ENCODE results near the gene GNG3. TPM values are rescaled to one million over a fixed set of nuclear protein-coding genes. Genes with fewer than 3 reads are reported as not detected.
"Not testable (repeated sequence)": the region's sequence is repeated elsewhere in the genome, so short reads cannot be mapped to it uniquely, and the experiment has no call there.

The GNG3 gene
- polyA plus RNA-seq, 4 donors: 1.4 to 2.4 (median 1.9) TPM

- DNase-seq (ENCODE audit: low read depth in 4 of 4, low spot score in 3 of 4): no peak
Observed at GRCh38 chr11:62687508-62688396, 19.7 kb upstream of the GNG3 start.

DNA sequence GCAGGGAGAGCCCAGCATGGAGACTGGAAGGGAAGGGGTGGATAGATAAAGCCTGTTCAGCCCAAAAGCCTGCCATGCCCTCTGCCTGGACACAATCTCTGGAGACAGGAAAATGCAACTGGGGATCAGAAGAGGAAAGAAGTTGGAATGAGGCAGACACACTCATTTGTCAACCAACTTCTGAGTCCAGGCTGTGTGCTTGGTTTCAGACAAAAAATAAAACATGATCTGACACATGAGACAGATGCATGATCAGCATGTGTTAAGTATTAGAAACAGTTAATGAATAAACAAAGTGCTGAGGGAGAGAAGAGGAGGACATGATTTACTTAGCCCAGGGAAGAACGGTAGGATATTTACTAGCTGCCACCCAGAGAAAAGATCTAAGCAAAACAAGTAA, 19.0 kb upstream of the GNG3 start:
- DNase-seq (ENCODE audit: low read depth in 4 of 4, low spot score in 3 of 4): no peak

DNA sequence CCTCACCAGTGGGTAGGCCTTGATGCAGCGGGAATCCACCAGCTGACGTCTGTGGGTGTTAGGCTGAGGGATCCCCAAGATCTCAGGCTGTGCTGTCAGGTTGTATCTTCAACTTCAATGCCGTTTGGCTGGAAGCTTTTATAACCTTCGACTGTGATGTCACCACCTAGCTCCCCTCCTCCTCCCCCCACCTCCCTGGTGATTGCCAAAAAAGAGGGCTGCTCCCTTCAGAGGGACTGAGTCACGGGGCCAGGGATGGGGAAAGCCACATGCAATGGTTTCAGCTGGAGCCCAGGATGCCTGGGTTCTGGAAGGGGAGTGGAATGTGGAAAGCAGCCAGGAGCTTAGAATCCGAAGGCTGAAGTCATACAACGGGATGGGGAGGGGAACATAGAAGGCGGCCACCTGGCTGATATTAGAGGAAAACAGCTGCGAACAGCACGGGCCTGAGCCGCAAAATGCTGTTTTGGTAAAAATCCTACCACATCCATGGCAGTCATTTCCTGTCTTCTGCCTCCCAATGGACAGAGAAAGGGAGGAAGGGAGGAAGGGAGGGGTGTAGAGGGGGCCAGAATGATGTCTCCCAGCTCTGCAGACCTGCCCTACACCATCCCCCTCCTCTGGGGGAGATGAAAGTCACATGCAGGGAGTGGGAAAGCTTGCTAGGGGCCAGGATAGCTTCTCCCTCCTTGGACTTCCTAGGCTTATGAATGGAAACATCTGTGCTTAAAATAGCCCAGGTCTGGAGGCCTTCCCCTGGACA, 17.9 kb upstream of the GNG3 start, which contains the start of gene LRRN4CL:
TSS of gene LRRN4CL (minus strand) at position 110 of the 763 bp plus-strand sequence. CDS start 1,022 bp downstream, outside the sequence.
- DNase-seq (ENCODE audit: low read depth in 4 of 4, low spot score in 3 of 4): no peak

GRCh38 chr11:62693624-62694023, 13.9 kb upstream of the GNG3 start:
- not testable (repeated sequence) for DNase-seq (ENCODE audit: low read depth in 4 of 4, low spot score in 3 of 4)

DNA sequence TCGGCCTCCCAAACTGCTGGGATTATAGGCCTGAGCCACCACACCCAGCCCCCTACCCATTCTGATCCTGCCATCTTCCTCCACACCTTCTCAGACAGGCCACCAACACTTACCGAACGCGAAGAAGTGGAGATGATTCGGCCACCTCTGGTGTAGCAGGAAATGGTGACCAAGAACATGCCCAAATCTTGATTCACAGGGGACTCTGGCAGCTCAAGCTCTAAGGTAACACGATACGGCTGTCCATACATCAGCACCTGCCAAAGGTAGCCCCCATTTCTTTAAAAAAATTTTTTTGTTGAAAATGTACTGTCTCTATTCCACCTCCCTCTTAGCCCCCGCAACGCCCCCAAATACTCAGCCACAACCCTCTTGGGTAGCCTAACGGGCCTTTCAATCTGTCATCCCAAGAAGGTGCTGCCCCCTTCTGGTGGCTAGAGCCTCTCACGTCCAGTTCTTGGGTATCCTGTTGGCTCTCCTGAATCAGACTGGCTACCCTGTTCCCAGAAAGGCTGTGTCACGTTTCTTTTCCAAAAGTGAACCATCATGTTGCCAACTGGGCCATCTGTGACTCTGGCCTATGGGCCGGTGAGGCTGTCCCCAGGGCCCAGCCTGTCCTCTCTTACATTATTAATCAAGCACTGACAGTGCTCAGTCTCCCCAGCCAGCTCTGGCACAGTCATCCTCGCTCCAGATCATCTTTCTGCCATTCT, 12.9 kb upstream of the GNG3 start:
- DNase-seq (ENCODE audit: low read depth in 4 of 4, low spot score in 3 of 4): no peak

DNA sequence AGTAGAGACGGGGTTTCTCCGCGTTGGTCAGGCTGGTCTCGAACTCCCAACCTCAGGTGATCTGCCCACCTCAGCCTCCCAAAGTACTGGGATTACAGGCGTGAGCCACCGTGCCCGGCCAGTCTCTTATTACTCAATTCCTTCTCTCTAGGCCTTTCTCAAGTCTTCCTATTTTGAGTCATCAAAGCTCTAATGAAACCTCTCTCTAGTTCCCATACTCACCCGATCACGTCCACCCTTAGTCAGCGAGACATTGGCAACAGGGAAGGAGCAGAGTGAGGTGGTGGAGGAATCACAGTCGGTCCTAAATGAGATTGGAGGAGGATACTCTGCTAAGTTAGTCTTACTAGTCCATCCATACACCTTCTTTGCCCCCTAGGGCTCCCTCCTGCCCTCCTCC, 5.2 kb upstream of the GNG3 start:
- DNase-seq (ENCODE audit: low read depth in 4 of 4, low spot score in 3 of 4): no peak

DNA sequence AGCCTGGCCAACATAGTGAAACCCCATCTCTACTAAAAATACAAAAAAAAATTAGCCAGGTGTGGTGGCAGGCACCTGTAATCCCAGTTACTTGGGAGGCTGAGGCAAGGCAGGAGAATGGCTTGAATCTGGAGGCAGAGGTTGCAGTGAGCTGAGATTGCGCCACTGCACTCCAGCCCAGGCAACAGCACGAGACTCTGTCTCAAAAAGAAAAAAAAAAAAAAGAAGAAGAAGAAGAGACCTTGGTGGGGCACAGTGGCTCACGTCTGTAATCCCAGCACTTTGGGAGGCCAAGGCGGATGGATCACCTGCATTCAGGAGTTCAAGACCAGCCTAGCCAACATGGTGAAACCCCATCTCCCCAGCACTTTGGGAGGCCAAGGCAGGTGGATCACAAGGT, 3.6 kb upstream of the GNG3 start:
- not testable (repeated sequence) for DNase-seq (ENCODE audit: low read depth in 4 of 4, low spot score in 3 of 4)

GRCh38 chr11:62705413-62705812, 2.1 kb upstream of the GNG3 start:
- DNase-seq (ENCODE audit: low read depth in 4 of 4, low spot score in 3 of 4): no peak

GRCh38 chr11:62705880-62706849, 1.3 kb upstream of the GNG3 start:
- peak in 3 of 4 donors; percentile 83 to 90 (median 88) for DNase-seq (ENCODE audit: low read depth in 4 of 4, low spot score in 3 of 4)

GRCh38 chr11:62706850-62707247, 627 bp upstream of the GNG3 start:
- DNase-seq (ENCODE audit: low read depth in 4 of 4, low spot score in 3 of 4): no peak

DNA sequence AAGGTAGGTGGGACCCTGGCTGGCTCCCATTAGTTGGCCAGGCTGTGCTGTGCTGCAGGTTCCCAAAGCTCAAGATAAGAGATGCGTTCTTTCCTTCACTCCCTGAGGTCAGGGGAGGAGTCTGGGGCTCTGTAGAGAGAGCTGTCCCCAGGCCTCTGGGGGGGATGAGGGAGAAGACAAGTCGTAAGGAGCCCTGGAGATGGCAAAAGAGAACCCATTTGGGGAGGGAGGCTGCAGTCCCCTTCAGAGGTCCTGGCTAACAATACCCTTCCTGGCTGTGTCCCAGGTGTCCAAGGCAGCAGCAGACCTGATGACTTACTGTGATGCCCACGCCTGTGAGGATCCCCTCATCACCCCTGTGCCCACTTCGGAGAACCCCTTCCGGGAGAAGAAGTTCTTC, 916 bp downstream of the GNG3 start:
- no peak for DNase-seq (ENCODE audit: low read depth in 4 of 4, low spot score in 3 of 4)

- no peak for DNase-seq (ENCODE audit: low read depth in 4 of 4, low spot score in 3 of 4)
Observed at GRCh38 chr11:62708793-62709192, 1.3 kb downstream of the GNG3 start.

DNA sequence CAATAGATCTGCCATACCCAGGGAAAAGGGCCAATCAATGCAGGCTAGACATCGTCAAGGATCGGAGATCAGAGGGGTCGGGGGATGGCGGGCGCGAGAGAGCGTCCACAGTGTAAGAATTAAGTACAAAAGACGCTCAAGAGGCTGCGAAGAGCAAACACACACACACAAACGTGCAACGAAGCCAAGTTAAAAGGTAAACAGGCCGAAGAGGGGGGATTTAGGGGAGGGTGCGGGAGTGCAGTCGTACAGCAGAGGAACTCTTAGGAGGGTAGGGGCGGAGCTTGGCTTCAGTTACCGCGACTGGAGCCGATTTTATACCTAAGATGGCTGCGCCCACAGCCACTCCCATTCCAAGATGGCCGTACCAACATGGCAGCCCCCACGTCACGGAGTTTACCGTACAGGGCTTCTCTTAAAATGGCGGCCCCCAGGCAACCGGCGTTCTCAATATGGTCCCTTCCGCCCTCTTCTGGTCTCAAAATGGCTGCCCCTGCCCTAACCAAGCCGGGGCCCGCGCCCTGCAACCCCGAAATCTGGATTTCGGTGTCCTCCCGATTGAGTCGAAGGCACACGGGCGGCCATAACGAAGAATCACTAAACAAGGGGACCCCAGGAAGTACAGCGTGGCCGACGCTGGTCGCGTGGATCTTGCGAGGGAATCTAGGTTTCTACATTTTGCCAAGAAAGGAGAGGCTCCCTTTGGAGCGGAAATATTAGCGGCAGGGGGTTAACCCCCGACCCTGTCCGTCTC, 1.9 kb downstream of the GNG3 start:
- DNase-seq (ENCODE audit: low read depth in 4 of 4, low spot score in 3 of 4): peak; percentile 93 to 99 (median 97)

- DNase-seq (ENCODE audit: low read depth in 4 of 4, low spot score in 3 of 4): no peak
Observed at GRCh38 chr11:62710001-62710345, 2.5 kb downstream of the GNG3 start.

GRCh38 chr11:62712276-62712812, 4.9 kb downstream of the GNG3 start:
- DNase-seq (ENCODE audit: low read depth in 4 of 4, low spot score in 3 of 4): no peak

- no peak for DNase-seq (ENCODE audit: low read depth in 4 of 4, low spot score in 3 of 4)
Observed at GRCh38 chr11:62712861-62713260, 5.4 kb downstream of the GNG3 start.

DNA sequence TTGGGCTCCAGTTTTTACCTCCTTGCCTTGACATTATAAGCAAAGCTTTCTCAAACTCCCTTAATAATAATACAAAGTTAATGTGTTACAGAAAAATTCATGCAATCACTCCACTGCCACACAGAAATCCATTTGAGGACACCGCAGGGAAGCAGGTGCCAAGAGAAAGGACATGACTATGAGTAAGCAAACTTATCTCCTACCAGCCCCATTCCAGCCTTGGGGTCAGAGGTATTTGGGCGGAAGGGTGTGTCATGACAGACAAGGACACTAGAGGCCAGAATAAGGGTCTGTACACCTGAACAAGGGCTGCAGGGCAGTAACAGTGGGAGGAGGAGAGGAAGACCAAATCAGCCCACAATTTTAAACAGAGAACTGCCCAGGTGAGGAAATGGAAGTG, 5.9 kb downstream of the GNG3 start:
- no peak for DNase-seq (ENCODE audit: low read depth in 4 of 4, low spot score in 3 of 4)

DNA sequence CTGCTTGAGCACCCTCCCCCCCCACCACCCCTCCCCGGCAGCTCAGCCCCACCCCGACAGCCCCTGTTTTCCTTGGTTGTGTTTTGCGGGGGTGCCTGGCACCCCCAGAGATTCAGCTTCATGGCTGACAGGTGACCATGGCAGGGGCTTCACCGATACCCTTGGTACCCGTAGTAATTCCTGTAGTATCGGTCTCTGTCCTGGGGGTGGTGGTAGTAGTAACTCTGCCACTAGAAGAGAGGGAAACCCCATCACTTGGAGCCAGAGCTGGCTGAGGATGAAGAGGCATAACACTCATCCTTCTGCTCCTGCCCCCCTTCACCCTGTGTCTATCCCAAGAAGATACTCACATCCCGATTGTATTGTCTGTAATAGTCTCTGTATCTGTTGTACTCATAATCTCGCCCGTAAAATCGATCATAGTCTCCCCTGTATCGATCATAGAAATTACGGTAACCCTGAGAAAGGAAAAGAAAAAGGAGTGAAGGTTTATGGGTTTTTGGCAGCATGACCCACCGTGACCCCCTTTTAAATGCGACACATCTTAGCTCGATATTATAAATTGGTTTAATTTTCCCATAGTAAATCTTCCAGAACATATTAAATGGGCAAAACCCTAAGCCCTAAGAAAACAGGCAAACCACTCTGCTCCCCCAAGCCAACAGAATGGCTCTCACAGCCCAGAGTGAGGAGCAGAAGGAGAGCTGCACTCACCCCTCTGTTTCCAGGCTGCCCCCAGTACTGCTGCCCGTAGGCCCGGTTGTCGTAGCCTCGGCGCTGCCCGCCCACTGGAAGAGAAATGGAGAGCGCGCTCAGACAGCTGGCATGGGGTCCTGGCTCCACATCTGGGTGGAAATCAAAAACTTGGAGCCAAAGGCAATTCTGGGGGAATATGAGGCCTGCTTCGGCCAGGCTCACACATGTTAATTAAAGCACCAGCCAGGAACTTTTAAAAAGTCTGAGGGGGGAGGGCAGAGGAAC, 8.0 kb downstream of the GNG3 start:
- DNase-seq (ENCODE audit: low read depth in 4 of 4, low spot score in 3 of 4): no peak

Measured in right renal pelvis (tissue), 4 donors.